ENCODE measurements around the gene TMEM184B. TPM values are rescaled to one million over a fixed set of nuclear protein-coding genes. Genes with fewer than 3 reads are reported as not detected.

TMEM184B gene
- polyA plus RNA-seq, 1 donor (not counting 4 experiments of a cell fraction or from before 2014, with no cell fraction given): 18.8 TPM

DNA sequence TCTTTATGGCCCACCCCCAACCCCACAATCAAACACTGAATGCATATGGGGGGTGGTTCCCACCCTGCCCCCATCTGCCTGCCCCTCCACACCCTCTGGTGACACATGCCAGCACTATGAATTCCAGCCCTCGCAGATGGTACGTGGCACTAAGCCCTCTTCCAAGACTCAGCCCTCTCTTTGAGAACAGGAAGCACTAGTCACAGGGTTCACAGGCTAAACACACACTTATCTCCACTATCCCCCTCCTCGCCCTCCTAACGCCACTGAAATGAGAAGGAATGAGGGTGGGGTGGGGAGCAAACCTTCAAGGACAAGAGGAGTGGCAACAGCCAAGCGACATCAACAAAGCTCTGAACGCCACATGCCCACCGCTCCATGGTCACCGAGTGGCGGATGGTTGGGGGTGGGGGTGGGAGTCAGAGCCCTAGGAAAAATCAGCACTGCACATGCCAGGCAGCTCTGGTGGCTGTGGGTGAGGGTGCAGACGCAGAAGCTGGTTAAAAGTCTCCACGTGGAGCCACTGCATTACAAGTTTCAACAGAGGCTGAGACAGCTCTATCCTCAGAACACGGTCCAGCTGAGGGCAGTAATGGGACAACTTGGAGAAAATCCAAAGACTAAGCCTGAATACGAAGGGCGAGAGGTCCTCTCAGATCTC is 33.6 kb downstream of the TMEM184B start:
- dilution Hi-C loops (cut with MboI; ENCODE audit: extremely low pct_ligation_motif_present, low sequenced_read_pairs): no loop called here
- H3K36me3 ChIP-seq (ENCODE audit: control insufficient read depth in 2 of 2, extremely low read depth in 1 of 2, insufficient read depth in 2 of 2, low read length in 2 of 2): peaks cover 19 to 21% of the 10 kb centered on the region in 2 experiments
- DNase-seq (ENCODE audit: low read depth, low spot score) (no peak), FAIRE-seq (peak; percentile 76)
- peak overlapping the region; percentile 28 for H3K9ac ChIP-seq (ENCODE audit: control insufficient read depth, extremely low read depth, insufficient read depth, low read length)
- H3K79me2 ChIP-seq (ENCODE audit: control insufficient read depth, insufficient read depth, low read length): no peaks in the 10 kb centered on the region
- peaks cover 46% of the 10 kb centered on the region for H3K4me1 ChIP-seq (ENCODE audit: control insufficient read depth, extremely low read depth, insufficient read depth, low read length)
- H3K27ac ChIP-seq (ENCODE audit: control insufficient read depth, insufficient read depth, low read length): peak overlapping the region; percentile 65
- no peaks in the 10 kb centered on the region for H3K9me1 ChIP-seq (ENCODE audit: control insufficient read depth, extremely low read depth, insufficient read depth, low read length)
- no peak overlapping the region for H3K4me3 ChIP-seq (ENCODE audit: control insufficient read depth in 2 of 3, extremely low read depth in 1 of 3, insufficient read depth in 2 of 3, low read depth in 1 of 3, low read length in 3 of 3)
- peak overlapping the region; percentile 30 for H3K4me2 ChIP-seq (ENCODE audit: control insufficient read depth, extremely low read depth, insufficient read depth, low read depth, low read length)
- H4K20me1 ChIP-seq (ENCODE audit: control insufficient read depth, extremely low read depth, insufficient read depth, low read length): no peaks in the 10 kb centered on the region
- TF ChIP-seq EZH2 (IDR thresholded peaks at IDR 0.05; ENCODE audit: low read length): no peak
- TF ChIP-seq, protein P1, sequence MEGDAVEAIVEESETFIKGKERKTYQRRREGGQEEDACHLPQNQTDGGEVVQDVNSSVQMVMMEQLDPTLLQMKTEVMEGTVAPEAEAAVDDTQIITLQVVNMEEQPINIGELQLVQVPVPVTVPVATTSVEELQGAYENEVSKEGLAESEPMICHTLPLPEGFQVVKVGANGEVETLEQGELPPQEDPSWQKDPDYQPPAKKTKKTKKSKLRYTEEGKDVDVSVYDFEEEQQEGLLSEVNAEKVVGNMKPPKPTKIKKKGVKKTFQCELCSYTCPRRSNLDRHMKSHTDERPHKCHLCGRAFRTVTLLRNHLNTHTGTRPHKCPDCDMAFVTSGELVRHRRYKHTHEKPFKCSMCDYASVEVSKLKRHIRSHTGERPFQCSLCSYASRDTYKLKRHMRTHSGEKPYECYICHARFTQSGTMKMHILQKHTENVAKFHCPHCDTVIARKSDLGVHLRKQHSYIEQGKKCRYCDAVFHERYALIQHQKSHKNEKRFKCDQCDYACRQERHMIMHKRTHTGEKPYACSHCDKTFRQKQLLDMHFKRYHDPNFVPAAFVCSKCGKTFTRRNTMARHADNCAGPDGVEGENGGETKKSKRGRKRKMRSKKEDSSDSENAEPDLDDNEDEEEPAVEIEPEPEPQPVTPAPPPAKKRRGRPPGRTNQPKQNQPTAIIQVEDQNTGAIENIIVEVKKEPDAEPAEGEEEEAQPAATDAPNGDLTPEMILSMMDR (optimal IDR thresholded peaks at IDR 0.05 in 1 of 3, IDR thresholded peaks at IDR 0.05 in 1 of 3, conservative IDR thresholded peaks at IDR 0.05 in 1 of 3; ENCODE audit: extremely low read depth in 1 of 3, insufficient read depth in 2 of 3, low read length in 3 of 3): no peak
- H3K27me3 ChIP-seq (ENCODE audit: control insufficient read depth, extremely low read depth, insufficient read depth, low read length): no peaks in the 10 kb centered on the region
- H3K9me3 ChIP-seq (ENCODE audit: control insufficient read depth, low read depth, low read length): no peaks in the 10 kb centered on the region
- no peak overlapping the region for H2AFZ ChIP-seq (ENCODE audit: control insufficient read depth, low read length)

DNA sequence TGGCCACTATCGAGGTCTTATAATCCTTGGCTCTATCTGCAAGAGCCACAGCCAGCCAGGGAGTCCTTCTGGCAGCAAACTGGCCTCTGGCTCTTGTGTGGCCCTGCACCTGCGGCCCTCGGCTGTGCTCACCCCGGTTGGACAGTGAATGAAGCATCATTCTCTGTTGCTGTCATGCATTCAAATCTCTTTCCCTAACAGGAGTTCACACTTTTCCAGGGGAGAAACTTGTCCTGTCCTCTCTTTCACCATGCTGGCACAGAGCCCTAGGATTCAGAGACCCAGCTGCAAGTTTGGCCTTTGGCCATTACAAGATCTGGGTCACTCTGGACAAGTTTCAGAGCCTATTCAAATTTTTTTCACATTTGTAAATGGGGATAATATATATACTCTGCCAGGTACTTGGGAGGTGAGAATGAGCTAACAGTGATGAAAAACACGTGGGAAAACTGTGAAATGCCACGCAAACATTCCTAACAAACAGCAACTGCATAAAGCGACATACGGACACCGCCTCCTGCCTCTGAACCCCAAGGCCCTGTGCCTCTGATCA is 34.2 kb downstream of the TMEM184B start:
- Histone ChIP-seq H3K9me3 (ENCODE audit: control insufficient read depth, low read depth, low read length) (no peaks in the 10 kb centered on the region), H3K4me3 (ENCODE audit: control insufficient read depth in 2 of 3, extremely low read depth in 1 of 3, insufficient read depth in 2 of 3, low read depth in 1 of 3, low read length in 3 of 3) (no peak overlapping the region), H3K4me2 (ENCODE audit: control insufficient read depth, extremely low read depth, insufficient read depth, low read depth, low read length) (no peak overlapping the region), H3K27ac (ENCODE audit: control insufficient read depth, insufficient read depth, low read length) (peak overlapping the region; percentile 65), H3K36me3 (ENCODE audit: control insufficient read depth in 2 of 2, extremely low read depth in 1 of 2, insufficient read depth in 2 of 2, low read length in 2 of 2) (peaks cover 17 to 19% of the 10 kb centered on the region in 2 experiments), H3K27me3 (ENCODE audit: control insufficient read depth, extremely low read depth, insufficient read depth, low read length) (no peaks in the 10 kb centered on the region), H3K79me2 (ENCODE audit: control insufficient read depth, insufficient read depth, low read length) (no peaks in the 10 kb centered on the region), H3K4me1 (ENCODE audit: control insufficient read depth, extremely low read depth, insufficient read depth, low read length) (peaks cover 40% of the 10 kb centered on the region), H4K20me1 (ENCODE audit: control insufficient read depth, extremely low read depth, insufficient read depth, low read length) (no peaks in the 10 kb centered on the region), H3K9me1 (ENCODE audit: control insufficient read depth, extremely low read depth, insufficient read depth, low read length) (no peaks in the 10 kb centered on the region), H2AFZ (ENCODE audit: control insufficient read depth, low read length) (no peak overlapping the region), H3K9ac (ENCODE audit: control insufficient read depth, extremely low read depth, insufficient read depth, low read length) (peak overlapping the region; percentile 28)
- dilution Hi-C loops (cut with MboI; ENCODE audit: extremely low pct_ligation_motif_present, low sequenced_read_pairs): no loop called here
- no peak for TF ChIP-seq EZH2 (IDR thresholded peaks at IDR 0.05; ENCODE audit: low read length)
- TF ChIP-seq, protein P1 (optimal IDR thresholded peaks at IDR 0.05 in 1 of 3, IDR thresholded peaks at IDR 0.05 in 1 of 3, conservative IDR thresholded peaks at IDR 0.05 in 1 of 3; ENCODE audit: extremely low read depth in 1 of 3, insufficient read depth in 2 of 3, low read length in 3 of 3): no peak
- FAIRE-seq (no peak), DNase-seq (ENCODE audit: low read depth, low spot score) (no peak)

Data from keratinocyte (primary cell).